Activated T-helper 9 cell treated with anti-CD3 and anti-CD28 coated beads, Interleukin-2, amount 50 U/mL, for 16 hours (primary cell): ENCODE data around the gene GARIN5A.

ENCODE experiments used
- DNase-seq: peaks from one replicate; pipeline ENCODE4 v3.0.0-alpha.2; 2020; ENCODE audit warnings: low read depth

GARIN5A gene

GRCh38 chr19:50433201-50434180 is 43.2 kb downstream of the GARIN5A start:
- no peak for DNase-seq

DNA sequence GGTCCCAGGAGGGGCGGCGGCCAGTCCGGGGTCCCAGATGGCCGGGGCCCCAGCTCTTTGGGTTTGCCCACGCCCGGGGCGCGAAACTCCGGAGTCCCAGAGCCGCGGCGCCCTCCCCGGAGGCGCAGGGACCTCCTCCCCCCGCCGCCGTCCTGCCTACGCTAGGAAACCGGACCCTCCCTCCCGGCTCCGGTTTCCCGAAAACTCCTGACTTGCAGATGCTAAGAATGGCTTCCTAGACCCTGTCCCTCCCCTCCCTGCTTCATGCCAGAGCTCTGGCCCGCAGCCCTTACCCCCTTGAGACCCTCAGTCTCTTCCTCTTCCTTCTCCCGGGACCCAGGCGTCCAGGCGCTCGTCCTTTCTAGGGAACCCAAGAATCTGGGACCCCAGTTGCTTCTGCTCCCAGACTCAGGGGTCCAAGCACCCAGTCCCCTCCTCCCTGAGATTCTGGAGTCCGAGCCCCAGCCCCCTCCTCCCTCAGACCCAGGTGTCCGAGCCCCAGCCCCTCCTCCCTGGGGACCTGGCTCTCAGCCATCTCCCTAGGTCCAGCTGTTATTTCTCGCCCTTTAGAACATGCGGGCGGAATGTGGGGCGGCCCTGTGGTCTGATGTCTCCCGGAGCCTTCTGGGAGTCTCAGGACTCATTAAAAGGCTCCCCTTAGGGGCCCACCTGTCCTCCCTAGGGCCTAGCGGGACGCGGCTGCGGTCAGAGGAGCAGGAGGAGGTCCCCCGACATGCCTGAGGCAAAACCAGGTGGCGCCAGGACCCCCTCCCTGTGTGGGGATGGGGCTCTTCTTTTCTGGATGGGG is 44.2 kb downstream of the GARIN5A start, which contains the start of gene MYBPC2:
MYBPC2 (plus strand) TSS at position 672 of the 808 bp plus-strand sequence; CDS start at position 734, 62 bp downstream.
- no peak for DNase-seq

DNA sequence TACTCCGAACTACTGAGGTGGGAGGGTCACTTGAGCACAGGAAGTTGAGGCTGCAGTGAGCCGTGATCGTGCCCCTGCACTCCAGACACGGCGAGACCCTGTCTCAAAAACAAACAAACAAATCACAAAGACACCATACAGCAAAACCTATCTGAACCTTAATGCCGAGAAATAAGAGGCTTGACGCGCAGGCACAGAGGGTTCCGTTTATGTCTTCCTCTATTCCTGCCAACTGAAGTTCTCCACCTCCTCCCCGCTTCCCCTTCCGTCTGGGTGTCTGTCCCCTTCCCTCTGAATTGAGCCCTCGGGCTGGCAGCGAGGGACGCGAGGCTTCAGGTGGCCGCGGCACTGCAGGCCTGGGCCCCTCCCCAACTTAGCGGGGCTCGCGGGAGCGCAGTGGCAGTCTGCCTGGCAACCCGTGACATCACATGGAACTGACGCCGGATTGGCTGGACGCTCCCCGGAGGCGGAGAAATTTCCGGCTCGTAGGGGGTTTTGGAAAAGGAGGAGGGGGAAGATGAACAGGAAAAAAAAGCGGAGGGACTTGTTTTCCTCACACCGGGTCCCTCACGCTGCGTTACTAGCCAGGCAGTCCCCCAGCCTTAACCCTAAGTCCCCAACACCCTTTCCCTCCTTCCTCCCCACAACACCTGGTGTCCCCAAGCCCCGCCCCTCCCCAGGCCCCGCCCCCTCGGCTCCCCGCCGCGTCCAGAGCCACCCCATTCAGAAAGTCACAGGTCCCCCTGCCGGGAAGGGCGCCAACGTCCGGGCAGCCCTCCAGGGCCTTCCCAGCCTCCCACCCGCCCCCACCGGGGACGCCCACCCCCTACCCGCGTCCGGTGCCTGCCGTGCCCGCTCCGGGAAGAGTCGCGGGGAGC is 45.1 kb downstream of the GARIN5A start:
- peak; percentile 80 for DNase-seq

GRCh38 chr19:50430888-50431342 is 45.7 kb downstream of the GARIN5A start:
- no peak for DNase-seq

GRCh38 chr19:50428772-50429463 is 47.7 kb downstream of the GARIN5A start:
- no peak for DNase-seq

GRCh38 chr19:50427997-50428425 is 48.6 kb downstream of the GARIN5A start:
- no peak for DNase-seq

- no peak for DNase-seq
Observed at GRCh38 chr19:50427318-50427925, 49.2 kb downstream of the GARIN5A start.

DNA sequence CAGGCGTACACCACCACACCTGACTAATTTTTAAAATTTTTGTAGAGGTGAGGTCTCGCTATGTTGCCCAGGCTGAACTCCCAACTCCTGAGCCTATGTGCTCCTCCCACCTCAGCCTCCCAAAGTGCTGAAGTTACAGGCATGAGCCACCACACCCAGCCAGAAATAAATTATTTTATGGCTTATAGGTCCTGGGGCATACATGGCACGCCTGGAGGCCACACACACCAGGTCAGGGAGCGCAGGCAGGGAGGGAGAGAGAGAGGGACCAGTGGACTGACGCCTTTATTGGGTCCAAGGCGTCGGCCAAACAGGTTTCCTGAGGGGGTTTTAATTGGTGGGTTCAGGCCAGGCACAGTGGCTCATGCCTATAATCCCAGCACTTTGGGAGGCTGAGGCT is 51.1 kb downstream of the GARIN5A start:
- no peak for DNase-seq

DNA sequence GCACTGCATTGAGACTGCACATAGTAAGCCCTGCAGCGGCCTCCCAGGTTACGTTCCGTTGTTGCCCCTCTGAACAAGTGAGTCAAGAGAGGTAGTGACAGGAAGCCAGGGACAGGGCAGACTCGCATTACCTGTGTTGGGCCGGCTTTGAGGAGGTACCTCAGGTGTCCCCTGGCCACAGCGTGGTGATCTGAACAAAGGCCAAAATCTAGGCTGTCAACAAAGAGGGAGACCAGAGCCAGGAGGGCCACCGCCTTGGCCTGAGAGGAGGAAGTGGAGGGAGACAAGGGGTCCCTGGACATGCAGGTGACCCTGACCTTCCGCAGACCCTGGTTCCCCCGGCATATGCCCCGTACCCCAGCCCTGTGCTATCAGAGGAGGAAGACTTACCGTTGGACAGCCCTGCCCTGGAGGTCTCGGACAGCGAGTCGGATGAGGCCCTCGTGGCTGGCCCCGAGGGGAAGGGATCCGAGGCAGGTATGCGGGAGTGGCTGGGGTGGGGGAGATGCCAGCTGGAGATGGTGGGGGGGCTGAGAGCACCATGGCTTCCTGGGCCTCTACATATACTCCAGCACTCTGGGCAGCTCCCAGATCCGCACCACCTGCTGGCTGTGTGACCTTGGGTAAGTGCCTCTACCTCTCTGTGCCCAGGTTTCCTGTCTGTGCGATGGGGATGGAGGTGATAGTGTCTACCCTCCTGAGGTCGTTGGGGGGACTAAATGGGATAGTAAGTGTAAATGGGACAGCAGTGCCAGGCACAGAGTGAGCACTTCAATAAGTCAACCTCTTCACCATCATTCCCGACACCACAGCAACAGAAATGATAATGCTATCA is 53.2 kb downstream of the GARIN5A start:
- no peak for DNase-seq

- no peak for DNase-seq
Observed at GRCh38 chr19:50422397-50423278, 54.0 kb downstream of the GARIN5A start.

DNA sequence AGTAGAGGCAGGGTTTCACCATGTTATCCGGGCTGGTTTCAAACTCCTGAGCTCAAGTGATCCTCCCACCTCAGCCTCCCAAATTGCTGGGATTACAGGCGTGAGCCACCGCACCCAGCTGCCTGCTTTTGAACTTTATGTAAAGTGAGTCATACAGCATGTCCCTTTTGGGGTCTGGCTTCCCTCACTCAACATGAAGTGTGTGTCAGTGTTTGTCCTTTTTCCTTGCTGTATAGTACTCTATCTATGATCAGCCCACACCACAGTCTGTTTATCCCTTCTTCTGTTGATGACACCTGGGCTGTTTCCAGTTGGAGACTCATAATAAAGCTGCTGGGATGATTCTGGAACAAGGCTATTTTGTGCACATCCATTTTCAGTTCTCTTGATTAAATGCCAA is 55.8 kb downstream of the GARIN5A start:
- DNase-seq = no peak

GRCh38 chr19:50420127-50420526 is 56.5 kb downstream of the GARIN5A start:
- DNase-seq = no peak

GRCh38 chr19:50419580-50420035 is 57.0 kb downstream of the GARIN5A start:
- no peak for DNase-seq

- DNase-seq = no peak
Observed at GRCh38 chr19:50419022-50419579, 57.5 kb downstream of the GARIN5A start.

DNA sequence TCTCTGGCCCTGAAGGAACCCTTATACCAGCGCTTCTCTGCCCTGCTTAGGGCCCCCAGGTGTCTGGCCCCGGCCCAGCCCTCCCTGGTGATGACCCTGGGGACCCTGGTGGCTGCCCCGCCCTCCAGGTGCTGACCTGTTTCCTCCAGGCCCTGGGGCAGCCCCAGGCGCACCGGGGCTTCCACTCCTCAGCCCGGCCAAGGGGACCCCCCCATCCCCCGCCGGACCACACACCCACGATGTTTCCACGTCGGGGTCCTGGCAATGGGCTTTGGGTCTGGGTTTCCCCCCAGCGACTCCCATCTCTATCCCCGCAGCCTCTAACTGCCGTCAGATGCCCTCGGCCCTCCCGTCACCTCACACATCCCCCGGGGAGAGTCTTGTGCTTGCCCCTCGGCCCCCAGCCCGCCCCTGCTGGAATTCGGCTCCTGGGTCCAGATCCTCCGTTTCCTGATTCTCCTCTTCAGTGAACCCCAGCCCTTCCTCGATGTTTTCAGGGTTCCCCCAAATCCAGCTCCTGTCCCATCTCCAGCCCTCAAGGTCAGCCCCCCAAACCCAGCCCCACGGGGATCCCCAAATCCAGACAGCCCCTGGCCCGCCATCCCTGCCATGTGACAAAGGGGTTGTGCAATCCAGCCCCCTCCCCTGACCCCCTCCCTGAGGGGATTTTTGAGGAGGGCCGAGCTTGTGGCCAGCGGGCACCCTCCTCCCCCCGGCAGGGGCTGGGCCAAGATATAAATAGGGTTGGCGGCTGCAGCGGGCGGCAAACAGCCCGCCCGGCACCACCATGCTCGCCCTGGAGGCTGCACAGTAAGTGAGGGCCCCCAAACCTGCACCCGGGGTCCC is 58.2 kb downstream of the GARIN5A start, which contains the start of gene SPIB:
SPIB (plus strand) TSS at position 763 of the 846 bp plus-strand sequence; CDS start at position 788, 25 bp downstream.
- DNase-seq = no peak

DNA sequence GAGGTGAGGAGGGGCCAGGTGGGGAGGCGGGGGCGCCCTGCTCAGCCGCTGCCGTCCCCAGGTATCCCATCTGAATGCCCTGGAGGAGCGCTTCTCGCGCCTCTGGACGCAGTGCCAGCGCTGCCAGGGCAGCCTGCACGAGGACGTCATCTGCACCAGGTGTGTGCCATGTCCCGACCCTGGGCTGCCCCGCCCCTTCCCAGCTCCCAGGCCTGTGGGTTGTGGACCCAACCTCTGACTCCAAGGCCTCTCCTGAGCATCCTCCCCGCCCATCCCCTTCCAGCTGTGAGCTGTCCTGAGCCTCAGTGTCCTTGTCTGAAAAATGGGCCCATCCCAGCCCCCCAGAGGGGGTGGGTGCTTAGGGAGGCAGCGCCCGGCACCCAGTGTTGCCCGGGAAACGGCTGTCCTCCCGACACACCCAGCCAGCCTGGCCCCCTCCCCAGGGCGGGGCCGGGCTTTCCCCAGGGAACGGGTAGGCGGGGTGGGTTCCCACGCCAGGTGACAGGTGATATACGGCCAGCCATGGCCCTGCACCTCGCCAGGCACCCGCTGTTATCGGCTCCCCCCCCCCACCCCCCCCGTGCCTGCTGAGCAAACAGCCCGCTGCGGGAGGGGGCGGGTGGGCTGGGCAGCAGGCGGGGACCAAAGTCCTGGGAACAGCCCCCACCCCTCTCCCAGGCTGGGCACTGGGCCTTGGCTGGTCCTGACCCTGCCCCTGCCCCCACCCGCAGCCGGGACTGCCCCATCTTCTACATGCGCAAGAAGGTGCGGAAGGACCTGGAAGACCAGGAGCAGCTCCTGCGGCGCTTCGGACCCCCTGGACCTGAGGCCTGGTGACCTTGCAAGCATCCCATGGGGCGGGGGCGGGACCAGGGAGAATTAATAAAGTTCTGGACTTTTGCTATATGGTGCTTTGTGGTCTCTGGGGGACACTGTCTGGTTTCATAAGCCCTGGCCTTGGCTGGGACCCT is 59.3 kb downstream of the GARIN5A start:
- no peak for DNase-seq
